IPS-18c (cell line): Measurements from ENCODE around the gene NPAS4.
"Not testable (repeated sequence)": the region's sequence is repeated elsewhere in the genome, so short reads cannot be mapped to it uniquely, and the experiment has no call there.

Experiments
- H3K4me3 ChIP-seq: 2 replicates; pipeline ENCODE4 v1.7.0; 2013; ENCODE audit warnings: low read depth, mild to moderate bottlenecking, low read length, moderate library complexity; ENCODE audit not compliant: insufficient read depth
- H3K9me3 ChIP-seq: one replicate; pipeline ENCODE4 v1.6.1; 2013; ENCODE audit warnings: mild to moderate bottlenecking, low read length, moderate library complexity; ENCODE audit not compliant: control insufficient read depth, insufficient read depth

The NPAS4 gene

GRCh38 chr11:66440101-66440939 is 19.5 kb downstream of the NPAS4 start:
- not testable (repeated sequence) for H3K4me3 ChIP-seq

GRCh38 chr11:66440940-66441282 is 20.1 kb downstream of the NPAS4 start:
- not testable (repeated sequence) for H3K4me3 ChIP-seq, H3K9me3 ChIP-seq

More at GRCh38 chr11:66440101-66440939, 19.5 kb downstream of the NPAS4 start:
- H3K9me3 ChIP-seq = not testable (repeated sequence)

- H3K9me3 ChIP-seq = peaks cover 7% of the 10 kb centered on the region
- no peak overlapping the region for H3K4me3 ChIP-seq
Observed at GRCh38 chr11:66443602-66444001, 22.8 kb downstream of the NPAS4 start.

- Histone ChIP-seq H3K9me3 (peaks cover 7% of the 10 kb centered on the region), H3K4me3 (no peak overlapping the region)
Observed at GRCh38 chr11:66447012-66447411, 26.2 kb downstream of the NPAS4 start.

- Histone ChIP-seq H3K9me3 (peaks cover 5% of the 10 kb centered on the region), H3K4me3 (no peak overlapping the region)
Observed at GRCh38 chr11:66448523-66448922, 27.7 kb downstream of the NPAS4 start.

- Histone ChIP-seq H3K4me3 (no peak overlapping the region), H3K9me3 (peaks cover 2% of the 10 kb centered on the region)
Observed at GRCh38 chr11:66450560-66450959, 29.7 kb downstream of the NPAS4 start.

GRCh38 chr11:66451663-66452062 is 30.8 kb downstream of the NPAS4 start:
- Histone ChIP-seq H3K9me3 (peaks cover 2% of the 10 kb centered on the region), H3K4me3 (no peak overlapping the region)

GRCh38 chr11:66454247-66454646 is 33.4 kb downstream of the NPAS4 start:
- peaks cover 2% of the 10 kb centered on the region for H3K9me3 ChIP-seq
- no peak overlapping the region for H3K4me3 ChIP-seq

GRCh38 chr11:66454828-66455227 is 34.0 kb downstream of the NPAS4 start:
- Histone ChIP-seq H3K9me3 (peaks cover 2% of the 10 kb centered on the region), H3K4me3 (no peak overlapping the region)

- Histone ChIP-seq H3K9me3 (peaks cover 4% of the 10 kb centered on the region), H3K4me3 (no peak overlapping the region)
Observed at GRCh38 chr11:66457826-66458225, 37.0 kb downstream of the NPAS4 start.

GRCh38 chr11:66459138-66459778 is 38.4 kb downstream of the NPAS4 start:
- Histone ChIP-seq H3K4me3 (no peak overlapping the region), H3K9me3 (peaks cover 4% of the 10 kb centered on the region)

GRCh38 chr11:66462010-66462409 is 41.2 kb downstream of the NPAS4 start:
- no peak overlapping the region for H3K4me3 ChIP-seq
- peaks cover 2% of the 10 kb centered on the region for H3K9me3 ChIP-seq

- peaks cover 2% of the 10 kb centered on the region for H3K9me3 ChIP-seq
- no peak overlapping the region for H3K4me3 ChIP-seq
Observed at GRCh38 chr11:66462911-66463310, 42.1 kb downstream of the NPAS4 start.

- H3K9me3 ChIP-seq, H3K4me3 ChIP-seq: not testable (repeated sequence)
Observed at GRCh38 chr11:66464116-66464515, 43.3 kb downstream of the NPAS4 start.

- Histone ChIP-seq H3K9me3 (peaks cover 2% of the 10 kb centered on the region), H3K4me3 (no peak overlapping the region)
Observed at GRCh38 chr11:66464916-66465315, 44.1 kb downstream of the NPAS4 start.

GRCh38 chr11:66465373-66466224 is 44.8 kb downstream of the NPAS4 start:
- H3K9me3 ChIP-seq = peaks cover 2% of the 10 kb centered on the region
- H3K4me3 ChIP-seq = peak overlapping the region; percentile 77

- H3K9me3 ChIP-seq = peaks cover 4% of the 10 kb centered on the region
- peak within 1 kb of the TSS; percentile 77 for H3K4me3 ChIP-seq
Observed at GRCh38 chr11:66466225-66467033, 45.6 kb downstream of the NPAS4 start, which contains the start of gene PELI3. TSS of gene PELI3 (plus strand) at chr11:66466905. CDS start at chr11:66468129, 1,224 bp downstream.
